Mammary epithelial cell (primary cell): Measurements from ENCODE around the gene CXorf58.

ENCODE experiments used
- CTCF ChIP-seq, 2 donors: IDR thresholded peaks in 1 of 2; conservative IDR thresholded peaks in 1 of 2; 2 replicates each; pipeline ENCODE4 v1.5.1; 2011 to 2012; ENCODE audit warnings: inconsistent platforms in 2 of 2, low read length in 2 of 2, mild to moderate bottlenecking in 2 of 2, control low read depth in 1 of 2, low read depth in 1 of 2; ENCODE audit not compliant: insufficient read depth in 1 of 2; ENCODE audit errors: extremely low read depth in 1 of 2
- EZH2 ChIP-seq: IDR thresholded peaks from 2 replicates; pipeline ENCODE4 v1.6.1; 2012; ENCODE audit warnings: low read length, inconsistent platforms, borderline replicate concordance

GRCh38 chrX:23884427-23885024 is 23.3 kb upstream of the CXorf58 start:
- TF ChIP-seq CTCF (conservative IDR thresholded peaks at IDR 0.05 in 1 of 2, IDR thresholded peaks at IDR 0.05 in 1 of 2; ENCODE audit: extremely low read depth in 1 of 2, insufficient read depth in 1 of 2, low read depth in 1 of 2, low read length in 2 of 2) (no peak), EZH2 (no peak)
